Measurements from ENCODE around the gene MLLT6. TPM values are rescaled to one million over a fixed set of nuclear protein-coding genes. Genes with fewer than 3 reads are reported as not detected.

Gene MLLT6
- polyA plus RNA-seq, 1 donor, result 81.8 TPM

GRCh38 chr17:38728290-38728831 is 23.3 kb downstream of the MLLT6 start:
- DNase-seq, result no peak

GRCh38 chr17:38729368-38729885 is 24.4 kb downstream of the MLLT6 start:
- DNase-seq, result no peak

- peak; percentile 90 for DNase-seq
Measured at GRCh38 chr17:38729886-38730525, 24.9 kb downstream of the MLLT6 start, which contains the start of gene CISD3. Gene CISD3, plus strand, starts transcription at chr17:38730341. Its CDS starts 18 bp downstream, at chr17:38730359.

GRCh38 chr17:38730526-38731379 is 25.7 kb downstream of the MLLT6 start:
- DNase-seq, result no peak

- no peak for DNase-seq
Measured at GRCh38 chr17:38731526-38732294, 26.6 kb downstream of the MLLT6 start.

- DNase-seq, result no peak
Measured at GRCh38 chr17:38732376-38733281, 27.6 kb downstream of the MLLT6 start.

GRCh38 chr17:38733282-38733981 is 28.4 kb downstream of the MLLT6 start:
- no peak for DNase-seq

- no peak for DNase-seq
Measured at GRCh38 chr17:38733982-38734973, 29.2 kb downstream of the MLLT6 start.

GRCh38 chr17:38735161-38735997 is 30.3 kb downstream of the MLLT6 start:
- no peak for DNase-seq

- DNase-seq, result no peak
Measured at GRCh38 chr17:38738007-38738662, 33.1 kb downstream of the MLLT6 start.

GRCh38 chr17:38738686-38739085 is 33.6 kb downstream of the MLLT6 start:
- DNase-seq, result no peak

GRCh38 chr17:38739305-38739704 is 34.2 kb downstream of the MLLT6 start:
- DNase-seq, result no peak

- DNase-seq, result no peak
Measured at GRCh38 chr17:38740044-38740443, 35.0 kb downstream of the MLLT6 start.

- no peak for DNase-seq
Measured at GRCh38 chr17:38740806-38741205, 35.7 kb downstream of the MLLT6 start.

GRCh38 chr17:38741461-38741860 is 36.4 kb downstream of the MLLT6 start:
- peak; percentile 50 for DNase-seq

GRCh38 chr17:38741921-38742410 is 36.9 kb downstream of the MLLT6 start:
- peak; percentile 77 for DNase-seq

GRCh38 chr17:38742411-38743308 is 37.6 kb downstream of the MLLT6 start:
- peak; percentile 92 for DNase-seq
